NCI-H1105 (cell line): Measurements from ENCODE around the gene TAL1.

Experiments used
- DNase-seq: peaks from one replicate; lab custom pipeline; 2025; lab: John Stamatoyannopoulos, UW

TAL1 gene

GRCh38 chr1:47188791-47189785 is 42.9 kb downstream of the TAL1 start:
- DNase-seq, result no peak

DNA sequence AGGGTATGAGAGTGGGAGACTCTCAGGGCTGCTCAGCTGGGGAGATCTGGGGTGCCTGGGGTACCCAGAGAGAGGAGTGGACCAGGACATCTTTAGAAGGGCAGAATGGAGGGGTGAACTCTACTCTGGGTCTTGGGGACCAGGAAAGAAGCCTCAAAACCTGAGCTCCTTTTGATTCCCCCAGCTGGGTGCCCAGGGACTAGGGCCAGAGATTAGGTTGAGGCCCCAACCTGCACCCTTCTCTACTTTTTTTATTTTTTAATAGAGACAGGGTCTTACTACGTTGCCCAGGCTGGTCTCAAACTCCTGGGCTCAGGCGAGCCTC is 44.1 kb downstream of the TAL1 start:
- no peak for DNase-seq

DNA sequence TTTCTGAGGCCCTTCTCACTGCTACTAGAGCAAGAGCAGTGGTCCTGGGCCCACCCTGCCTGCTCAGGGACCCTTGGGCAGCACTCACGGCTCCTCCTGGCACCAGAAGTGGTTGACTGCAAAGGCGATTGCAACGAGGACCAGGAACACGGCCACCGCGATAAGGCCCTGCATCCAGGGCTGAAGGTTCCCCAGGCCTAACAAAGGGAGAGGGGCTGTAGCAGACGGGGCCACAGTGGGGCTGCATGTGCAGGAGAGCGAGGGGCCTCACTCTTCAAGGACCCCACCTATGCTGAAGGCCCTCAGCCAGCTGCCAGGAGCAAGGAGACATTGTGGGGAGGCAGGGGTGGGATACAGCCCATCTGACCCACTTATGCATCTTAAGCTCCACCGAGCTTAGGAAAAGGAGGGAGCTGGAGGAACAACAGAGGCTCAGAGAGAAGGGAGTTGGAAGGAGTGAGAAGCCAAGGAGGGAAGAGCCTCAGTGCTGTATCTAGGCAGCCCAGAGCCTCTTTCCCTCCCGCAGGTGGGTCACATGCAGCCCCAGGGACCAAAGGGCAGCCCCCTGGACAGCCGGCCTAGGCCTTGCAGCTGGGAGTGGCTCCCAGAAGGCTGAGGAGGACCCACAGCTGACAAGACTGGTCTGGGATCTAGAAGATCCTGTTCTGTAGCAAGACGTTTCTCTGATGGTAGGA is 44.6 kb downstream of the TAL1 start:
- no peak for DNase-seq

GRCh38 chr1:47186267-47187185 is 45.5 kb downstream of the TAL1 start:
- DNase-seq, result no peak

DNA sequence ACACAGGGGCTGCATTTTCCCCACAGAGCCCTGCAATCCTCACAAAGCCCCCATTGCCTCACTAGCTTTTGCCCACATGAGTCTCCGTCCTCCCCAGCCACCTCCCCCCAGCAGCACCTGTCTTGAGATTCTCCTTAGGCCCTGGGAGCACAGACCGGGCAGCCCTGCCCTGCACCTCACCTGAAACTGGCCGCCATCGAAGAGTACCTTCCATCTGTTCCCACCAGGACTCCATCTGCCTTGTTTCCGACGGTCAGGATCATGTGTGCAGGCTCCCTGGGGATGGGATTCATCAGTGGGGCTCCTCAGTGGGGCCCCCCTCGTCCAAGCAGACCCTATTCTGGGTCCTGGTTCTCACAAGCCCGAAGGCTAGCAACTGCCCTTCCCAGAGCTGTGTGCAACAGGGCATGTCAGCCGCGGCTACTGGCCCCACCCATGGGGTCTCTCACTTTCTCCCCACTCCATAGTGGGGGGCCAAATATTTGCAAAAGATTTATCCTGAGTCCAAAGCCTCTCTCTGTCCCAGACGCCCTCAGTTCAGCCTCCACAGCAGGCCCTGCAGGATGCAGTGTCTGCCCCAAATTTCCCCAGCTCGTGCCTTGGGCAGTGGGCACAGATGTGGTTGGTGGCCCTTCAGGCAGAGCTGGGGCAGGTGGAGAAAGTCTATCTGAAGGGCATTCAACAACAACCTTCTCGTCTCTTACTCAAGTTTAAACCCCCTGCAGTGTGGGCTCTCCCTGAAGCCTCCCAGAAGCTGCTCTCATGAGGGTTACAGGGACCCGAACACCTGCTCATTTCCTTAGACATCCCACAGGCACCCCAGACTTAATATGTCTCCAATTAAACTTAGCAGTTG is 47.0 kb downstream of the TAL1 start:
- no peak for DNase-seq

DNA sequence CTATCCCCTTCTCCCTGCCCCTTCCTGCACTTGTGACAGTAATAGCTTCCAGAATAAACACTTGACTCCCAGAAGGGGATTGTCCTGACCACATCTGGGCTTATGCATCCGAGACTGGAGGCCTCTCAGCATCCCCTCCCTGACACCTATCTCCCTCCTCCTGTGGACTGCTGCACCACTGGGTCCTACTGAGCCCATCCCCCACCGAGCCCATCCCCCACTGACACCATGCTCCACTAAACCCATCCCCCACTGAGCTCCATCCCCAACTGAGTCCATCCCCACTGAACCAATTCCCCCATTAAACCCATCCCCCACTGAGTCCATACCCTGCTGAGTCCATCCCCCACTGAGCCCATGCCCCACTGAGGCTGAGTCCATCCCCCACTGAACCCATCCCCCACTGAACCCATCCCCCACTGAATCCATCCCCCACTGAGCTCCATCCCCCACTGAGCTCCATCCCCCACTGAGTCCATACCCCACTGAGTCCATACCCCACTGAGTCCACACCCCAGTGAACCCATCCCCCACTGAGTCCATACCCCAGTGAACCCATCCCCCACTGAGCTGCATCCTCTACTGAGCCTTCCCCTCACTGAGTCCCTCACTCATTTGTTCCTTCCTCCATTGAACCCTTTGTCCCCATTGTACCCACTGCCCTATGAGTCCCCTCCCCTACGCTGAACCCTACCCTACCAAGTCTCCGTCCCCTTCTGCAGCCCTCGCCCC is 47.8 kb downstream of the TAL1 start:
- DNase-seq, result no peak

- no peak for DNase-seq
Measured at GRCh38 chr1:47183308-47184089, 48.5 kb downstream of the TAL1 start.

- DNase-seq, result no peak
Measured at GRCh38 chr1:47182676-47183235, 49.3 kb downstream of the TAL1 start.

- DNase-seq, result no peak
Measured at GRCh38 chr1:47181955-47182675, 49.9 kb downstream of the TAL1 start.

GRCh38 chr1:47181095-47181954 is 50.7 kb downstream of the TAL1 start:
- no peak for DNase-seq

DNA sequence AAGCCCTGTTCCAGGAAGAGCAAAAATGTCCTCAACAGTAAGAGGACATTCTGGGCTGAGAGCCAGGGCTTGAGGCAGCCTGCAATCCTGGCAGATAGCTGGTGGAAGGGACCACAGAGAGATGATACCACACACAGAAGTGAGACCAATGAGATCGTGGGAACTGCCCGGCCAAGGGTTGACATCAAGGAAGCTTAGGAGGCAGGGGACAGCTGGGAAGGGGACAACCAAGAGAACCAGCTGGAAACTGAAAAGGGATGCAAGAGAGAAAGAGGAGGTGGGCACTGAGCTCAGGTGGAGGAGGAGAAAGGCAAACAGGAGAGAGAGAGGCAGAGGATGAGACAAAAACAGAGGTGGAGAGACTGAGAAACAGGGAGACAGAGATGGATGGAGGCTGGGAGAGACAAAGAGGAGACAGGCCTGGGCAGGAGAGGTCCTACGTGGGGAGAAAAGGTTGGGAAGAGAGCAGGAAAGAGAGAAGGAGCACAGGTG is 51.4 kb downstream of the TAL1 start:
- no peak for DNase-seq

DNA sequence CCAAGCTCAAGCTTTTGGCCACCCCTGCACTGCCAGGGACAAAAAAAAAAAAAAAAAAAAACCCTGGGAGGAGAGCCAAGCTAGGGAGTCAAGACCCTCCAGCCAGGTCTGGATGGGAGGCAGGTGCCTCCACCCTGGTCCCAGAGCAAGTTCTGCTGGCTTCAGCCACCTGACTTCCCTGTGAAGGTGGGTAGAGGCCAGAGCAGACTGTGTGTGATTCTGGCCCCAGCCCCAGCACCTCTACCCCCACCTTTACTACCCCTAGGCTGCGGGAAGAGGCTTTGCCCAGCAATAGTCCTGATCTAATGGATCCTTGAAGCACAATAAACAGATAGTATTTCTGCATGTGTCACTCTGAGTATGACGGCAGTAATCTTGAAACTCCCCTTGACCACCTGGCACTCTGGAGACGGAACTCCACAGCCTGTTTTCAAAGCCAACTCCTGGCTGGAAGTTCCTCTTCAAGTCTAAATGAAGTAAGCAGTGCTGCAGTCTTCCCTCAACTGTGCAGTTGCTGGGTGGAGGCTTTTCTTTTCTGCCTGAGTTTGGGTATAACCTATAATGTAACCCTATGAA is 51.9 kb downstream of the TAL1 start:
- peak; percentile 8 for DNase-seq

GRCh38 chr1:47179017-47179987 is 52.7 kb downstream of the TAL1 start:
- peak; percentile 90 for DNase-seq

GRCh38 chr1:47178654-47179016 is 53.4 kb downstream of the TAL1 start:
- DNase-seq, result no peak

DNA sequence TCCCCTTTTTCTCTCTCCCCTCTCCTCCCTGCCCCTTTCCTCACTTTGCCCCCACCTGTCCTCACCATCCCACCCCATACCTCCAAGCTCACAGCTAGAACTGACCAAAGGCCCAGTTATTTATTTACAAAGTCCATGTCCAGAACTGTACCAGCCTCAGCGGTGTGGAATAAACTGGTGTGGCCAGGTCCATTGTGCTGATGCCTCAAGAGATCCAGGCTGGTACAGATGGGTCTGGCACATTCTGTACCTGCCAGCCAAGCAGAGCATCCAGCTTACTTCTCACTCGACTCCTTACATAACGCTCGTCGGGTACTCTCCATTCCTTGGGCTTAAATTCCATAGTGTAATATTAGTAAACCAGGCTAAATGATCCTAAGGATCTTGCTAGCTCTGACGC is 54.0 kb downstream of the TAL1 start:
- DNase-seq, result no peak
